Right atrium auricular region (tissue), 2 donors: ENCODE data around the gene MAX. TPM values are rescaled to one million over a fixed set of nuclear protein-coding genes. Genes with fewer than 3 reads are reported as not detected.
A peak's percentile ranks its signal among the peaks of the same experiment; 100 is the strongest.

ENCODE experiments used
- DNase-seq: peaks from one replicate; pipeline ENCODE4 v3.0.0-alpha.2; 2019; ENCODE audit warnings: low spot score
- H3K27ac ChIP-seq, 2 donors: fragments of 200-600 bp; sonication (generic); 1 replicate in 1 of 2; 2 replicates in 1 of 2; pipeline ENCODE4 v1.5.1; 2016 to 2019
- H3K27me3 ChIP-seq, 2 donors: fragments of 200-600 bp; sonication (generic); one replicate each; pipeline versions ENCODE4 v1.5.1 to v1.6.0; 2017 to 2019
- H3K36me3 ChIP-seq: fragments of 200-600 bp; sonication (generic); one replicate; pipeline ENCODE4 v1.5.1; 2016
- H3K4me1 ChIP-seq, 2 donors: fragments of 200-600 bp; sonication (generic); one replicate each; pipeline versions ENCODE4 v1.5.1 to v1.6.0; 2017 to 2019
- H3K4me3 ChIP-seq, 2 donors: fragments of 200-600 bp; sonication (generic); 1 replicate in 1 of 2; 2 replicates in 1 of 2; pipeline ENCODE4 v1.5.1; 2017 to 2019; ENCODE audit warnings: mild to moderate bottlenecking in 1 of 2, moderate library complexity in 1 of 2
- H3K9me3 ChIP-seq, 2 donors: fragments of 200-600 bp; sonication (generic); one replicate each; pipeline ENCODE4 v1.5.1; 2019
- total RNA-seq, 2 donors: library from RNA; depleted of rRNA; stranded (reverse); fragments of >200 nt; gene quantifications; one replicate each; pipeline ENCODE4 v1.1.0, GENCODE V29; 2016
- TF ChIP-seq, protein P1 (sequence below), 2 donors: fragments of 200-600 bp; sonication (generic); IDR thresholded peaks; one replicate each; pipeline ENCODE4 v1.5.1; 2019; ENCODE audit warnings: antibody characterized with exemption in 2 of 2

The MAX gene
- total RNA-seq, 2 donors from 2014 or later: 37.0 to 67.5 TPM

DNA sequence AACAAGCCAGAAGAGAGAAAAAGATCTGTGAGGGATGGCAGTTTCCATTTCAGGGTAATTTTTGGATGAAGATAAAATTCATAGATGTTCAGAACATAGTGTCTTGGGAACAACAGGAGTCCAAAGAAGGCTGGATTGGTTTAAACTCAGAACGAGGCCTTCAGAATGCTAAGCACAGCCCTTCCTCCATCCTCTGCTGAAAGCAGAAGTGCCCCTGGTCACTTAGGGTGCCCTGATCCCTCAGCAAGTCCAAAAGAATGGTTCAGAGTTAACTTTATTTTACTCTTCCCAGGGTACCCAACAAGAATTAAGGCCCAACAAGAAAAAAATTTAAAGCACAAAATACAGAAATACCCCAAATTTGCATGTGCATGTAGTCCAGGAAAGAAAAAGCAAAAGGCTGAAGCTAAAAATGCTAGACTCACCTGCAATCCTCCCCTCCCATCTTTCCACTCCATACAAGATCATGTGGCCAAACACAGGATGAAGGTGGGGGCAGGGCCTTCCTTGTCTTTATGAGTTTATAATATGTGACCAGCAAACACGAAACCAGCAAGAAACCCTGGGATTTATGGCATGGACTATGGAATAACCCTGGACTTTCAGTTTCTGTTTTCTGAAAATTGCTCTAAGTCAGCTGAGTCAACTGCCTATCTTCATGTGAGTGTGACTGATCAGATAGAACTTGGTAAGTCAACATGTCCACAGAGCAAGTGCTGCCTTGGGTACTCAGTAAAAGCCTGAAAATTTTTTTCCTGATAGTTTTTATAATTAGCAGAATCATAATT lies 21.2 kb downstream of the MAX start:
- Histone ChIP-seq H3K4me1 (peaks cover 0 to 59% of the 10 kb centered on the region in 2 donors), H3K36me3 (peaks cover 34% of the 10 kb centered on the region), H3K27ac (peak overlapping the region in 1 of 2 donors; percentile 17), H3K9me3 (no peaks in the 10 kb centered on the region), H3K4me3 (no peak overlapping the region), H3K27me3 (no peaks in the 10 kb centered on the region)
- TF ChIP-seq, protein P1, sequence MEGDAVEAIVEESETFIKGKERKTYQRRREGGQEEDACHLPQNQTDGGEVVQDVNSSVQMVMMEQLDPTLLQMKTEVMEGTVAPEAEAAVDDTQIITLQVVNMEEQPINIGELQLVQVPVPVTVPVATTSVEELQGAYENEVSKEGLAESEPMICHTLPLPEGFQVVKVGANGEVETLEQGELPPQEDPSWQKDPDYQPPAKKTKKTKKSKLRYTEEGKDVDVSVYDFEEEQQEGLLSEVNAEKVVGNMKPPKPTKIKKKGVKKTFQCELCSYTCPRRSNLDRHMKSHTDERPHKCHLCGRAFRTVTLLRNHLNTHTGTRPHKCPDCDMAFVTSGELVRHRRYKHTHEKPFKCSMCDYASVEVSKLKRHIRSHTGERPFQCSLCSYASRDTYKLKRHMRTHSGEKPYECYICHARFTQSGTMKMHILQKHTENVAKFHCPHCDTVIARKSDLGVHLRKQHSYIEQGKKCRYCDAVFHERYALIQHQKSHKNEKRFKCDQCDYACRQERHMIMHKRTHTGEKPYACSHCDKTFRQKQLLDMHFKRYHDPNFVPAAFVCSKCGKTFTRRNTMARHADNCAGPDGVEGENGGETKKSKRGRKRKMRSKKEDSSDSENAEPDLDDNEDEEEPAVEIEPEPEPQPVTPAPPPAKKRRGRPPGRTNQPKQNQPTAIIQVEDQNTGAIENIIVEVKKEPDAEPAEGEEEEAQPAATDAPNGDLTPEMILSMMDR (IDR thresholded peaks at IDR 0.05): no peak
- DNase-seq: no peak

DNA sequence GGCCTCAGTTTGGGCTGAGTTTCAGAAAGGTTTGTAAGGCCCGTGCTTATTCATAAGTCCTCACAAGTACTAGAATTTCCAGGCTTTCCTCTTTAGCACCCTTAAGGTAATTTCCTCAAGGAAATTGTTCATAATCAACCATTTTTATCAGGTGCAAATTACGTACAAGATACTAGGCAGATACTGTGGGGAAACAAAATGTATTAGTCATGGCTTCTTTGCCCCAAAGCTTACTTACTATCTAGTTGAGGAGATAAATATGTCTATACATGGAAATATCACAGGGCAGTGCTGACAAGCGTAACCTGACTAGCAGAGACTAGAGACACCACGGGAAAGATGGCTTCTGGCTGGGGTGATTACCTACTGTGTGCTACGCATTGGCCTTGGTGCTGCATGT lies 22.5 kb downstream of the MAX start:
- DNase-seq: no peak
- Histone ChIP-seq H3K27ac (no peak overlapping the region), H3K27me3 (no peaks in the 10 kb centered on the region), H3K36me3 (peaks cover 31% of the 10 kb centered on the region), H3K4me3 (no peak overlapping the region), H3K9me3 (no peaks in the 10 kb centered on the region), H3K4me1 (peaks cover 0 to 59% of the 10 kb centered on the region in 2 donors)
- TF ChIP-seq, protein P1 (IDR thresholded peaks at IDR 0.05): no peak

DNA sequence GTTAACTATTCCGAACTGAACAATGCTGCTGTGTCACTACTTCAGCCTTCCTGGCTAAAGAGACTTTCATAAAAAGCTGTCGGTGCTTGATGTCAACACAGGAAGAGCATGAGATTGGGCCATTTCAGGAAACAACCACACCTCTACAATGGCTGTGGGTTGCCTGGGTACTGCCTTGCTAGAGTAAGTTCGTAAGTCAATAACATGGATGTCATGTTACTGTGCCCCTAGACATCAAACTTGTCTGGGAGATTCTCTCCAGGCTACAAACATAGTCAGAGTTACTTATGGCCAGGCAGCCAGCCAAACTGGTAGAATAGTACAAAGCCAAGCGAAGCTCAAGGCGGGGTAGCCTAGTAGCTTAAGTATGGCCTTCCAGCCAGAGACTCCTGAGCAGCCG lies 23.1 kb downstream of the MAX start:
- peaks cover 31% of the 10 kb centered on the region for H3K36me3 ChIP-seq
- H3K9me3 ChIP-seq: no peaks in the 10 kb centered on the region
- no peak overlapping the region for H3K4me3 ChIP-seq
- H3K27me3 ChIP-seq: no peaks in the 10 kb centered on the region
- peak overlapping the region in 1 of 2 donors; percentile 47 for H3K27ac ChIP-seq
- DNase-seq: no peak
- H3K4me1 ChIP-seq: peaks cover 0 to 59% of the 10 kb centered on the region in 2 donors
- TF ChIP-seq, protein P1 (IDR thresholded peaks at IDR 0.05): no peak

DNA sequence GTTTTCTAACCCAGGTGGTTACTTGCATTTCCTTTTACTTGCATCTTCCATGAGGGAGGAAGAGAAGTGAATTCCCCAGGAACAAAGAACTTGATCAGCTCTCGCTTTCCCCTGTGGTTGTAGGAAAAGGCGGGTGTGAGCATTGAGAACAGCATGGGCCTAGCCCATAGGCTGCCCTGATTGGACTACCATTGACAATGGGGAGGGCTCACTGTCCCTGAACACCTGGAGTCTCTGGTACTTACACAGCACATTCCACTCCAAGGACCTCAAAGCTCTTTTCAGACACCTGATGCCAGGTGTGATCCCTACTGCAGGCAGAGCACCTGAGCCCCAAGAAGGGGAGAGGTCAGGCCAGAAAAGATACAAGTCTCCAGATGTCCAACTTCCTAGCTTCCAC lies 25.0 kb downstream of the MAX start:
- Histone ChIP-seq H3K36me3 (peaks cover 31% of the 10 kb centered on the region), H3K27ac (no peak overlapping the region), H3K4me3 (no peak overlapping the region), H3K4me1 (peaks cover 0 to 62% of the 10 kb centered on the region in 2 donors), H3K27me3 (no peaks in the 10 kb centered on the region), H3K9me3 (no peaks in the 10 kb centered on the region)
- TF ChIP-seq, protein P1 (IDR thresholded peaks at IDR 0.05): no peak
- DNase-seq: no peak

DNA sequence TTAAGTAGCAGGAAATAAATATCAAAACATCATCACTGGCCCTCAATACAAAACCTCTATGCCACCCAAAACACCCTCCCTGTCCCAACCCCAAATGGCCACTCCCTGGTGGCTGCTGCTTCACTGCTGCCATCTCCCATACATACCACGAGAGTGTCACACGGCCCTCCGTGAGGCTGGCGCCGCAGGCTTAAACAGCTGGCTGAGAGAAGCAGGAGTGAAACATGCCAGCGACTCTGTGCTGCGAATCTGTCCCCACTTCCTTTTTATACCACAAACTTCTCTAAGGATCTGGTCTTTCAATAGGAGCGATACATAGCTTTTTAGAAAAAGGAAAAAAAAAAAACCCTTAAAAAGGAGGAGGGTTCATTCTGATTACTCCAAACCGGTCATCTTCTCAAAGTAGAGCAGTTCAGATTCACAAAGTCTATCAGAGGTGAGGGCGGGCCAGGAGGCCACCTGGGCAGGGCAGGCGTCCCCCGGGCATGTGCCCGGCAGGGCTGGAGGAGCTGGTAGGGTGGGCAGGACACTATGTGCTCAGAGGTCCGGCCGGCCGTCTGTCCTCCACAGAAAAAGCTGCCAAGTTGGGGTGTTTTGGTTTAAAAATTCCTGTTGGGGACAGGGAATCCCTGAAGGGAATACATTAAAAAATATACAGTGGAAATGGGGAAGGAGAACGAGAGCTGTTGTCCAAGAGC lies 26.5 kb downstream of the MAX start:
- peaks cover 26% of the 10 kb centered on the region for H3K36me3 ChIP-seq
- DNase-seq: no peak
- peaks cover 0 to 66% of the 10 kb centered on the region in 2 donors for H3K4me1 ChIP-seq
- H3K9me3 ChIP-seq: no peaks in the 10 kb centered on the region
- no peak overlapping the region for H3K27ac ChIP-seq
- TF ChIP-seq, protein P1 (IDR thresholded peaks at IDR 0.05): no peak
- H3K27me3 ChIP-seq: no peaks in the 10 kb centered on the region
- H3K4me3 ChIP-seq: no peak overlapping the region
